Frontal cortex (tissue), 4 donors: ENCODE results near the gene TTC5. TPM values are rescaled to one million over a fixed set of nuclear protein-coding genes. Genes with fewer than 3 reads are reported as not detected.
"Not testable (repeated sequence)": the region's sequence is repeated elsewhere in the genome, so short reads cannot be mapped to it uniquely, and the experiment has no call there.

Experiments
- DNase-seq, 2 donors: peaks; one replicate each; pipeline ENCODE4 v3.0.0; 2012; ENCODE audit warnings: low spot score in 2 of 2
- FAIRE-seq: peaks from 2 replicates; lab custom pipeline; 2012; peaks lifted over from hg19 to GRCh38; lab: Jason Lieb, UNC
- total RNA-seq: library from RNA; depleted of rRNA; stranded (reverse); fragments of >200 nt; gene quantifications from one replicate; pipeline ENCODE4 v1.2.3, GENCODE V29; 2014
- donor health status: control.
- donor health status: control.
- donor health status: control.

Gene TTC5
- total RNA-seq, result 30.6 TPM

DNA sequence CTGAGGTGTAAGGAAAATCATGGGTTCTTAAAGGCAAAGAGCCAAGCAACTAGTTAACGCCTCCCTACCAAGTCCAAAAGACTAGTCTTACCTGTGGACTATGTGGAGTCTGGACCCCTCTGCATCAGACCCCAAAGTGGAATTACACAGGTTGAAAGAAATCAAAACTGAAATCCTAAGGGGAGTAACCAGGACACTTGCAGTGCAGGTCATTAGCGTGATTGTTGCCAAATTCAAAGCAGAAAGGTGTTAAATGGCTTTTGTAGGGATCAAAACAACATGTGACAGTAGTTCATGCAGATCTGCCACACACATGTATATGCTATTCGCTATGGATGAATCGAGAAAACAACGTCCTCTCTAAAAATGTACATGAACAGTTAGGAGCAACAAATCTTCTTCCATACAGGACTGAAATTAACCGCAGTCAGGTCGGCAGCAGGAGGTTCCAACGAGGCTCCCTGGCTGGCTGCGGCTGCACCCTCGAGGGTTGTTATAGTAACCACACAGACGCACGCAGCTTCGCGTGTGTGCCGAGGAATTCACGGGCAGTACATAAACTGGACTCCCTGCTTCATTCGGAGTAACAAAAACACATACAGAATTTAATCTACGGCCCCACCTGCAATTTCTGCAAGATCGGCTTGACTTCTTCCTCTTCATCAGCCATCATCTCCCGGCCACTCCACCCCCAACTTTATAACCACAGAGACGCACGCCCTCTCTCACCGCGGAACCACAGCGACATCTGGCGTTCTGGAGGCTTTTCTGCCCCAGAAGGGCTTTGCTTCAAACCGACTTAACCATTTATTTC, at the start of gene TTC5:
Gene TTC5, minus strand, starts transcription at position 687 of the 814 bp plus-strand sequence. Its CDS starts 14 bp downstream, at position 673.
- DNase-seq, result peak; percentile 80 to 81
- FAIRE-seq, result no peak

DNA sequence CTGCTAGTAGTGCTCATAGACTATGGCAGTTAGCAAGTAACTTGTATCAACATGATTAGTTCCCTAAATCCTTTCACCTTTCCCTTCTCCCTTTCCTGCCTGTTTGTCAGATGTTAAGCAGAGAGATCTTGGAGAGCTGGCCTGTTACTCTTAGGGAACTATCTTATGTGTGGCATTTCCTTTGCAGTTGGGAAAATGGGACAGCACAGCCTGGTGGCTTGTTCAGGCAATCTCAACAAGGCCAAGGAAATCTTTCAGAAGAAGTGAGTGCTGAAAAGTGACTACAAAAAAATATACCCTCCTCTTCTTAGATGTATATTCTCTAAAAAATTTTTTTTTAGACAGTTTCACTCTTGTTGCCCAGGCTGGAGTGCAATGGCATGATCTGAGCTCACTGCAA, 45.1 kb upstream of the TTC5 start:
- FAIRE-seq, result no peak
- no peak for DNase-seq

DNA sequence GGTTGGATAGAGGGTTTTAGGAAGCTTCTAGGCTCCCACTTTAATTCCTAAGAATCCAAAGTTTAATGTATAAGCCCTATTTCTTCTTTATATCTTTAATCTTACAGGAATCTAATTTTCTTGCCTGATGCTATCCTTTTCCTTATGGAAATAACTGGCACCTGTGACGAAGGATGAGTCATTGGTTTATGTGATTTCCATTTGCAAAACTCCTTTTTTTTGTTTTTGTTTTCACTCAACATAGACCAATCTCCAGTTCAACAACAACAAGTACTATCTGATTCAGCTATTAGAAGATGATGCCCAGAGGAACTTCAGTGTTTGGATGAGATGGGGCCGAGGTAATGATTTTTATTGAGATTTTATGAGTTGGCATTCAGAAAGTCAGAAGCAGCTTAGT, 44.5 kb upstream of the TTC5 start:
- DNase-seq (no peak), FAIRE-seq (no peak)

- FAIRE-seq (no peak), DNase-seq (no peak)
Measured at GRCh38 chr14:20347747-20348146, 42.0 kb upstream of the TTC5 start.

- DNase-seq, result no peak
- FAIRE-seq, result no peak
Measured at GRCh38 chr14:20346713-20347112, 41.0 kb upstream of the TTC5 start.

DNA sequence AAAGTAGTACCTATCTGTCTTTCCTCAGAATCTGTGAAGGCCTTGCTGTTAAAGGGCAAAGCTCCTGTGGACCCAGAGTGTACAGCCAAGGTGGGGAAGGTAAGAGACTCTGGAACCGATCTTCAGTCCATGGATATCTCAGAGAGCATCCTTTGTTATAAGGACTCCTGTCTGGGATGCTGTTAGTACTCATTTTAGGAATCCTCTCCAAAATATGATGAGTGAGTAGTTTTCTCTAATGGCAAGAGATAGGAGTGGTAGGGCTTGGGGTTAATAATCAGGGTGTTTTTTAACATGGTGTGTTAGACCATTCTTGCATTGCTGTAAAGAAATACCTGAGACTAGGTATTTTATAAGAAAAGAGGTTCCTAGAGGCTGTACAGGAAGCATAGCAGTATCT, 39.6 kb upstream of the TTC5 start:
- no peak for FAIRE-seq

GRCh38 chr14:20343862-20344220, 38.1 kb upstream of the TTC5 start:
- DNase-seq (no peak), FAIRE-seq (no peak)

More for the DNA sequence above, 39.6 kb upstream of the TTC5 start:
- no peak for DNase-seq

DNA sequence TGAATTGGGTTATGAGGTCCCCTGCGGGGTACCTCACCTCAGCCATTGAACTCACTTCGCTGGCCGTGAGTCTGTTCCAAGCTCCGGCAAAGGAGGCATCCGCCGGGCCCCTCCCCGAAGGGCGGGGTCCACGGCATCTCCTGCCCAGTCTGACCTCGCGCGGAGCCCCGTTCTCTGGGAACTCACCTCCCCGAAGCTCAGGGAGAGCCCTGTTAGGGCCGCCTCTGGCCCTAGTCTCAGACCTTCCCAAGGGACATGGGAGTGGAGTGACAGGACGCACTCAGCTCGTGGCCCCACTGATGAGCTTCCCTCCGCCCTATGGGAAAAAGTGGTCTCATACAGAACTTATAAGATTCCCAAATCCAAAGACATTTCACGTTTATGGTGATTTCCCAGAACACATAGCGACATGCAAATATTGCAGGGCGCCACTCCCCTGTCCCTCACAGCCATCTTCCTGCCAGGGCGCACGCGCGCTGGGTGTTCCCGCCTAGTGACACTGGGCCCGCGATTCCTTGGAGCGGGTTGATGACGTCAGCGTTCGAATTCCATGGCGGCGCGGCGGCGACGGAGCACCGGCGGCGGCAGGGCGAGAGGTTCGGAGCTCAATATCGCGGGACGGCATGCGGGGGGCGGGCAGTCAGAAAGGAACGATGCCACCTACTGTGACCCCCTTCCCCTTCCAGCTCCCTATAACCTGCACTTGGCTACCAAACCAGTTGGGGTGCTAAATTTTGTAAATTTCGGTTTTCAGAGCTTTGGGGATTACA, 37.5 kb upstream of the TTC5 start, which contains the start of gene PARP2:
Gene PARP2, plus strand, starts transcription at position 544 of the 770 bp plus-strand sequence. Its CDS starts 7 bp downstream, at position 551.
- DNase-seq (peak; percentile 85 to 92), FAIRE-seq (peak; percentile 94)

- DNase-seq, result no peak
- FAIRE-seq, result no peak
Measured at GRCh38 chr14:20341646-20342045, 35.9 kb upstream of the TTC5 start.

DNA sequence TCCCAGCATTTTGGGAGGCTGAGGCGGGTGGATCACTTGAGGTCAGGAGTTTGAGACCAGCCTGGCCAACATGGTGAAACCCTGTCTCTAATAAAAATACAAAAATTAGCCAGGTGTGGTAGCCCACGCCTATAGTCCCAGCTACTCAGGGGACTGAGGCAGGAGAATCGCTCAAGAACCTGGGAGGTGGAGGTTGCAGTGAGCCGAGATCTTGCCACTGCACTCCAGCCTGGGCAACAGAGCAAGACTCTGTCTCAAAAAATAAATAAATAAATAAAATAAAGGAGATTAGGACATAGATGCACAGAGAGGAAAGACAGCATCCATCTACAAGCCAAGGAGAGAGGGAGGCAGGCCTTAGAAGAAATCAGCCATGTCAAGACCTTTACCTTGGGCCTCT, 35.3 kb upstream of the TTC5 start:
- not testable (repeated sequence) for DNase-seq, FAIRE-seq

DNA sequence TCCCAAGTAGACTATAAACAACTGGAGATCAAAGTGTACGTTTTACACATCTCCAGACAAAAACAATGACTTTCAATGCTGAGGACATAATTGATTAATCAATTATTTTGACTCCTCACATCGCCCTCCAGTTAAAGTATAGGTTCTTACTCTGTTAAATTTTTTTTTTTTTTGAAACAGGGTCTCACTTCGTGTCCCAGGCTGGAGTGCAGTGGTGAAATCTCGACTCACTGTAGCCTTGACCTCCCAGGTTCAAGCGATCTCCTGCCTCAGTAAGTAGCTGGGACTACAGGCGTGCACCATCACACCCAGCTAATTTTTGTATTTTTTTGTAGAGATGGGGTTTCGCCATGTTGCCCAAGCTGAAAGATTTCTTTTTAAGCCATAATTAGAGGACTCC, 28.3 kb upstream of the TTC5 start:
- FAIRE-seq, result no peak
- no peak for DNase-seq

- no peak for FAIRE-seq
Measured at GRCh38 chr14:20333494-20333841, 27.7 kb upstream of the TTC5 start.

DNA sequence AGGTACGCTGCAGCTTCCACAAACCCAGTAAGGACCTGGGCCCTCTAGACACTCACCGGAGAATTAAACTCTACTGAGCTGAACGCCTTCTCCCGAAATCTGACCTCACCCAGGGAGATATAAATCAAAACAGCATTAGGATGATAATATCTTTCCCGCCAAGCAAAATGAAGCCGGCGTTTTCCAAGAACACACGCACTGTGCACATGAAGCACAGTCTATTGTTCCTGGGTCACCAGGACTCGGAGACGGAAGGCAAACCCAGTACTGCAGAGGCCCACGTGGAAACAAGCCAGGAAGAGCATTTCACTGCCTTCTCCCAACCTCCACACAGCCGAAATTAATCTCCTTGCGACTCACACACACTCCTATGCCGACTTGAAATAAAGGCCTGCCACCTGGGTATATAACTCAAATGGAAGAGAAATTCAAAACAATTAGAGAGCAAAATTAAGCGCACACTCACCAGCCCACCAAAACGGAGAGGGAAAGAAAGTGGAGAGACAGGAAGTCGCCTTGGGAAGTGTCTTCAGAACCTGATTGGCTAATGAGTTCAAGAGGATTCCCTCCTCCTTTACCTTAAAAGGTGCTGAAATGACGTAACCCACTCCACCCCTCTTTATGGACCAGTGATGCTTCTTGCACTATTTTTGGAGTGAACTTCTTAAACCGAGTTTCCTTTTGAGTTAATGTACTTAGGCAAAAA, 27.2 kb upstream of the TTC5 start, which contains the start of gene CCNB1IP1:
Gene CCNB1IP1, minus strand, starts transcription at position 492 of the 706 bp plus-strand sequence. CDS start 16,756 bp downstream, outside the sequence.
- DNase-seq (peak; percentile 49 to 82), FAIRE-seq (no peak)

More at GRCh38 chr14:20333494-20333841, 27.7 kb upstream of the TTC5 start:
- no peak for DNase-seq

DNA sequence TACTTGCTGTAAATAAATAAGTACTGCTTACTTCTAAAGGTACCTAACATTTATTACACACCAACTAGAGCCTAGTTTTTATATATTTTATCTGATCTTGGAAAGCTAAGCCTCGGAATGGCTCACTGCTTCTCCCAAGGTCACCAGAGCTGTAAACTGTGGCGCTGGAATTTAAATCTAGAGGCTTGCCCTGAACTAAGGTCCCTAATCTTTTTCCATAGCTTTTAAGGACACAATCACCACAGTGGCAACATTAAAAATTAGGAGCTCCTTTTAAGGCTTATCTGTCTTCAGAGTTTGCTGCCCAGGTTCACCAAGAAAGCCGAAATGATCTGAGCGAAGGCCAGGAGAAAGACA, 26.7 kb upstream of the TTC5 start:
- no peak for FAIRE-seq
- no peak for DNase-seq

DNA sequence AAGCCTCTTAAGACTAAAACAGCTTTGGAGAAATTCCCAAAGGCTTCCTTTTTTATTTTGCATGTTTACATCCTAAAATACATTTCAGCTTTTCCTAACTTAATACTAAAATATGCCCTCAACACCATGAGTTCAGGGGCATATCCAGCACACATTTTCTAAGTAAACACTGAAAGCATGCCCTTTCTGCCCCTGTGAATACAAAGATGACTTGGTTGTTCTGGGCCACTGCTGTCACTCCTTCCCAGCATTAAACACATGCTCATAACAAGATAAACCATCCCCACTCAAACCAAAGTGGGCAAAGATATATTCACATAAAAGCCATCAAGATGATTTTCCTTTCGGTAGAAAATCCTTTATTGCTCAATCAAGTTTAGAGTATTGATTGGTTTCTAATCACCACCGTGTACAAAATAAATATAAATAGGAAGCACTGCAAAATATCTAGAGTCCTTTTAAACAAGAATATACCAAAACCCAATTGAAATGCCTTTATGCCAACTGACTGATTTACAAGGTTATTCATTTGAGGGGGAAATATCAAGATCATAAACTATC, 25.4 kb upstream of the TTC5 start:
- FAIRE-seq, result no peak
- DNase-seq, result no peak

GRCh38 chr14:20329355-20329754, 23.6 kb upstream of the TTC5 start:
- no peak for DNase-seq
- FAIRE-seq, result no peak

DNA sequence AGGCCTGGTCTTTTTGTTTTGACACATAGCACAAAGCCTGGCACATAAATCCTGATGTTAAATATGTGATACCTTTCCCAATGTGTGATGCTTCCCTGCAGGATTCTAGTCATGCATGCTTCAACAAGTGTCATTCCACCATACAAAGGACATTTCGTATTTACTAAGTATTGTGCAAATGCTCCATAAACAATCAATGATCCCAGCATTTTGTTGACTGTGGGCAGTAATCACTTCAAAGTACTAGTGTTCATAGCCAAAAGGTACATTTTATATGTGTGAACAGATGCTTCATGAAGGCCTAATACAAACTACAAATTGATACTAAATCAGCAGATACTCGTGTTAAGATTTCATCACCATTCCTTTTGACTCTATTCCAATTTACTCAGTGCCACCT, 23.0 kb upstream of the TTC5 start:
- no peak for DNase-seq
- FAIRE-seq, result no peak

DNA sequence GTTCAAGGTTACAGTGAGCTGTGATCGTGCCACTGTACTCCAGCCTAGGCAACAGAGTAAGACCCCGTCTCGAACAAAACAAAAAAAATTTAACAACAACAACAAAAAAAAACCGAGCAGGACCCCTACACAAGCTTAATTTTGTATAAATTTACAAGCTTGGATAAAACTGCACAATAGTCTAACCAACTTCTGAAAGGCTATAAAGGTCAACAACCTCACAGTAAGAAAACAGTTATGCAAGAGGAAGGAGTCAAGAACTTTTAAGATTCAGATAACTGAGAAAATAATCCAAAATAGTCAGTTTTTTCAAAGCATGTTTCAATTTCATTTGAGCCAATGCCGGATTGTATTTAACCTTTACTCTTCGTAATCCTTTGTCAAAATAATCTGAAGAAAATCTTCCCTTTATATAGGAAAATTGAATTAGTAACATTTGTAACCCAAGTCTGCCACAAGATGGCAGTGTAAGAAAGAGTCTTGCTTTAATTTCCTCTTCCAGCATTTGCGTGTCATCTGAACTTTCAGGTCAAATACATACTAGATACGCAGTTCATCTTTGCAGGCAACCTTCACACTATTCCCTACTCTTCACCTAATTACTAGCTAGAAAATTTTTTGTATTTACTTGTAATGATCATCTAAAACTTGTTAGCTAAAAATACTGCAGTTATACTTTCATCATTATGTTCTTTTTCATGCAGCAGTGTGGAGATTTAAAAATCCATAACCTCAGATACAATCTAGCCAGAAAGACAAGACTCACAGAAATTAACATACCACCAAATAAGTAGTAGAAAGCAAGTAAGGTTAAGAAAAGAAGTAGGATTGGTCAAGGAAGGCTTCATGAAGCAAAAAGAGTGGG, 21.5 kb upstream of the TTC5 start:
- DNase-seq (peak; percentile 36 to 58), FAIRE-seq (peak; percentile 94)

DNA sequence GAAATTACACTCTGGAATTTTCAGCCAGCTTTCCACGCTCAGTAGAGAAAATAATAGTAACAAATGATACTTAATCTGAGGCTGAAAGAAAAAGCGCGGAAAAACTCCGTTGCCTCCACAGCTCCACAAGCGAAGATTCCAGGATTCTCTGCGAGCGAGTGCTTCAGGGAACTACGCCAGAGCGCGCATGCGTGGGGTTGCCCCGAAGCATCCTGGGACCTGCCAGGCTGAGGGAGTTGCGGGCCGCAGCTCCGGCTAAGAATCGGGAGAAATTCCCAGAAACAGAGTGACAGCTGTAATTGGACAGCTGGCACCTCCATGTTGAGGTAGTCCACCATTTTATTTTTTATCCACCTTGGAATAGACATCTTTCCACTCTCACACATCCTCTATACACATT, 12.0 kb upstream of the TTC5 start:
- FAIRE-seq, result no peak

More for the DNA sequence above, 12.0 kb upstream of the TTC5 start:
- no peak for DNase-seq
